IgD-negative memory B cell (primary cell): Measurements from ENCODE around the gene OSBPL5. TPM values are rescaled to one million over a fixed set of nuclear protein-coding genes. Genes with fewer than 3 reads are reported as not detected.
"Not testable (repeated sequence)": the region's sequence is repeated elsewhere in the genome, so short reads cannot be mapped to it uniquely, and the experiment has no call there.

Experiments used
- H3K27ac Mint-ChIP-seq, 3 donors: one replicate each; pipeline ENCODE4 v1.8.0; 2020 to 2022; ENCODE audit warnings: mild to moderate bottlenecking in 3 of 3, mixed read lengths in 3 of 3, moderate library complexity in 1 of 3
- H3K27me3 Mint-ChIP-seq: one replicate; pipeline ENCODE4 v1.8.0; 2021; ENCODE audit warnings: mixed read lengths
- H3K36me3 Mint-ChIP-seq: one replicate; pipeline ENCODE4 v1.8.0; 2020; ENCODE audit warnings: mild to moderate bottlenecking, mixed read lengths
- H3K4me1 Mint-ChIP-seq, 3 donors: one replicate each; pipeline ENCODE4 v1.8.0; 2020 to 2022; ENCODE audit warnings: mixed read lengths in 3 of 3, mild to moderate bottlenecking in 1 of 3
- H3K4me3 Mint-ChIP-seq, 4 donors: one replicate each; pipeline ENCODE4 v1.8.0; 2020 to 2022; ENCODE audit warnings: mild to moderate bottlenecking in 4 of 4, mixed read lengths in 4 of 4, moderate library complexity in 3 of 4
- H3K9me3 Mint-ChIP-seq, 3 donors: one replicate each; pipeline ENCODE4 v1.8.0; 2020 to 2021; ENCODE audit warnings: mixed read lengths in 3 of 3, mild to moderate bottlenecking in 1 of 3
- polyA plus RNA-seq: library from polyadenylated mRNA; unstranded; fragments of 300-500 nt; fragmentation: Illumina TruSeq; gene quantifications from one replicate; pipeline ENCODE4 v1.2.3, GENCODE V29; 2021

OSBPL5 gene
- polyA plus RNA-seq, 1 donor from 2014 or later, result 0.25 TPM

DNA sequence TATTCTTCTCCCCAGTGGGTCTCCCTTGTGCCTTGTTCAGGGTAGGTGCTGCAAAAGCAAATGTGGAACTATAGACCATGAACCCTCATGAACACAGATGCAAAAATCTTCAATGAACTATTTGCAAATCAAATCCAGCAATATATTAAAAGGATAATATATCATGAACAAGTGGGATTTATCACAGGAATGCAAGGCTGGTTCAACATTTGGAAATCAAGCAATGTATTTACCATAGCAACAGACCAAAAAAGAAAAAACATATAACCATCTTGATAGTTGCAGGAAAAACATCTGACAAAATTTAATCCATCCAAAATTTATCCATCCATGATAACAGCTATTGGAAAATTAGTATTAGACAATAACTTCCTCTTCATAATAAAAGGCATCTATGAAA is 11.4 kb upstream of the OSBPL5 start:
- Mint-ChIP-seq H3K27me3 (peaks cover 6% of the 10 kb centered on the region), H3K4me3 (no peak overlapping the region), H3K27ac (no peak overlapping the region), H3K4me1 (no peaks in the 10 kb centered on the region), H3K36me3 (no peaks in the 10 kb centered on the region), H3K9me3 (peaks cover 6 to 28% (median 7%) of the 10 kb centered on the region in 3 donors)

DNA sequence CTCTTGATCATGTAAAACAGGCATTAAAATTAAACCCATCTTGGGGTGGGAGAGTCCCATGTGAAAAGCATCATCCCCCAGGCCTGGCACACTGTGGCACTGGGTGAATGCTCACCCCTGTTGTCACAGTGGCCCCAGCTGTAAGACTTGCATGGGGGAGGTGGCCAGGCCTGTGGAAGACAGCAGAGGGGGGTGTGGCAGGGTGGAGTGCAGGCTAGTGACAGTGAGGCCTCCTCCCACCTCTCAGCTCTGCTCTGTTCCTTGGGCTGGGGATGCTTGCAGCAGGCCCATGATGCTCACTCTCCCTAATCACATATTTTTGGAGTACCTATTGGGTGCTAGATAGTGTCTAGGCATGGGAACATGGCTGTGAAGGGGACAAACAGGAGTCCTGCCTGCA is 10.1 kb upstream of the OSBPL5 start:
- Mint-ChIP-seq H3K27ac (no peak overlapping the region), H3K4me3 (no peak overlapping the region), H3K36me3 (no peaks in the 10 kb centered on the region), H3K9me3 (peaks cover 6 to 28% (median 7%) of the 10 kb centered on the region in 3 donors), H3K27me3 (peaks cover 6% of the 10 kb centered on the region), H3K4me1 (no peaks in the 10 kb centered on the region)

DNA sequence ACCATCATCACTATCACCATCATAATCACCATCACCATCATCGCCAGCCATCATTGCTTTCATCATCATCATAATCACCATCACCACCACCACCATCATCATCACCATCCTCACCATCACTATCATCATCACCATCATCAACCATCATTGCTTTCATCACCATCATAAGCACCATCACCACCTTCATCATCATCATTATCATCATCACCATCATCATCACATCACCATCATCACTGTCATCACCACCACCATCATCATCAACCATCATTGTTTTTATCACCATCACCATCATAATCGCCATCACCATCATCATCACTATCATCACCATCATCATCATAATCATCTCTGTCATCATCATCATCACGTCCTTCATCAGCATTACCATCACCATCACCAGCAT is 9.3 kb upstream of the OSBPL5 start:
- peaks cover 8% of the 10 kb centered on the region for H3K27me3 Mint-ChIP-seq
- H3K4me3 Mint-ChIP-seq, result no peak overlapping the region
- H3K4me1 Mint-ChIP-seq, result peaks cover 0 to 2% (median 1%) of the 10 kb centered on the region in 3 donors
- no peaks in the 10 kb centered on the region for H3K36me3 Mint-ChIP-seq
- H3K9me3 Mint-ChIP-seq, result peaks cover 6 to 24% (median 7%) of the 10 kb centered on the region in 3 donors
- H3K27ac Mint-ChIP-seq, result no peak overlapping the region

- H3K27ac Mint-ChIP-seq, result no peak overlapping the region
- no peaks in the 10 kb centered on the region for H3K36me3 Mint-ChIP-seq
- no peak overlapping the region for H3K4me3 Mint-ChIP-seq
- H3K27me3 Mint-ChIP-seq, result peaks cover 14% of the 10 kb centered on the region
- peaks cover 6 to 24% (median 7%) of the 10 kb centered on the region in 3 donors for H3K9me3 Mint-ChIP-seq
- H3K4me1 Mint-ChIP-seq, result peaks cover 0 to 2% (median 1%) of the 10 kb centered on the region in 3 donors
These were observed 8.7 kb upstream of the OSBPL5 start for GRCh38 chr11:3173795-3174194.

DNA sequence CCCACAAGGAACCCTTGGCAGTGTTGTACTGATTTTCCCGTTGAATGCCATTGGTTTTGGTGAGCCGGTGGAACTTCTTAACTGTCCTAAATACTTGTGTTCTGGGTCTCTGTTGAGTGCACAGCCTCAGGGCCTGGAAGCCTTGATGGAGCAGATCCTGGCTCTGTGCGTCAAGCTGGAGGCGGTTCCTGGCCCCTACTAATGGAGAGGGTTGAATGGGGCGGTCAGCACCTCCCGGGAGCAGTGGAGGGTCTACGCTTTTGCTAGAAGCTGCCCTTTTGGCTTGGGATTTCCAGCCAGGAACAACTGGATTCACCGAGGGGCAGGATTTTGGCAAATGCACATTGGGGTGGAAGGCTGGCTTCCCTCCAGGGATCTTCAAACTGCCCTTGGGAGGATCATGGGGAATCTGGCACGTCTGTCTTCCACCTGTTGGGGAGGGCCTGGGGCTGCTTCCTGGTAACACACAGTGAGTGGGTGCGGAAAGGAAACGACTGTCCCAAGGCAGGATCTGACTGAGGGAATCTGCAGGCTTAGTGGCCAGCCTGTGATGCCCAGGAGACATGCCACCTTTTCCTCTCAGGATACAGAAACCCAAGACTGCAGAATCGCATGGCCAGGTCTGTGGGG is 6.9 kb upstream of the OSBPL5 start:
- Mint-ChIP-seq H3K36me3 (no peaks in the 10 kb centered on the region), H3K4me3 (no peak overlapping the region), H3K27ac (no peak overlapping the region)

GRCh38 chr11:3170756-3171650 is 5.9 kb upstream of the OSBPL5 start:
- peak overlapping the region in 1 of 3 donors; percentile 53 for H3K27ac Mint-ChIP-seq
- peak overlapping the region in 1 of 4 donors; percentile 49 for H3K4me3 Mint-ChIP-seq
- H3K27me3 Mint-ChIP-seq, result peaks cover 30% of the 10 kb centered on the region
- peaks cover 2 to 8% (median 3%) of the 10 kb centered on the region in 3 donors for H3K9me3 Mint-ChIP-seq
- H3K4me1 Mint-ChIP-seq, result peaks cover 0 to 4% (median 1%) of the 10 kb centered on the region in 3 donors
- H3K36me3 Mint-ChIP-seq, result no peaks in the 10 kb centered on the region

More for the DNA sequence above, 6.9 kb upstream of the OSBPL5 start:
- peaks cover 4 to 18% (median 7%) of the 10 kb centered on the region in 3 donors for H3K9me3 Mint-ChIP-seq
- H3K27me3 Mint-ChIP-seq, result peaks cover 20% of the 10 kb centered on the region
- H3K4me1 Mint-ChIP-seq, result peaks cover 0 to 2% (median 1%) of the 10 kb centered on the region in 3 donors

- Mint-ChIP-seq H3K4me1 (peaks cover 0 to 7% (median 4%) of the 10 kb centered on the region in 3 donors), H3K27ac (peak overlapping the region in 2 of 3 donors; percentile 53 to 72), H3K4me3 (no peak overlapping the region), H3K9me3 (no peaks in the 10 kb centered on the region), H3K36me3 (no peaks in the 10 kb centered on the region), H3K27me3 (peaks cover 36% of the 10 kb centered on the region)
These were observed 5.1 kb upstream of the OSBPL5 start for GRCh38 chr11:3170044-3170755.

DNA sequence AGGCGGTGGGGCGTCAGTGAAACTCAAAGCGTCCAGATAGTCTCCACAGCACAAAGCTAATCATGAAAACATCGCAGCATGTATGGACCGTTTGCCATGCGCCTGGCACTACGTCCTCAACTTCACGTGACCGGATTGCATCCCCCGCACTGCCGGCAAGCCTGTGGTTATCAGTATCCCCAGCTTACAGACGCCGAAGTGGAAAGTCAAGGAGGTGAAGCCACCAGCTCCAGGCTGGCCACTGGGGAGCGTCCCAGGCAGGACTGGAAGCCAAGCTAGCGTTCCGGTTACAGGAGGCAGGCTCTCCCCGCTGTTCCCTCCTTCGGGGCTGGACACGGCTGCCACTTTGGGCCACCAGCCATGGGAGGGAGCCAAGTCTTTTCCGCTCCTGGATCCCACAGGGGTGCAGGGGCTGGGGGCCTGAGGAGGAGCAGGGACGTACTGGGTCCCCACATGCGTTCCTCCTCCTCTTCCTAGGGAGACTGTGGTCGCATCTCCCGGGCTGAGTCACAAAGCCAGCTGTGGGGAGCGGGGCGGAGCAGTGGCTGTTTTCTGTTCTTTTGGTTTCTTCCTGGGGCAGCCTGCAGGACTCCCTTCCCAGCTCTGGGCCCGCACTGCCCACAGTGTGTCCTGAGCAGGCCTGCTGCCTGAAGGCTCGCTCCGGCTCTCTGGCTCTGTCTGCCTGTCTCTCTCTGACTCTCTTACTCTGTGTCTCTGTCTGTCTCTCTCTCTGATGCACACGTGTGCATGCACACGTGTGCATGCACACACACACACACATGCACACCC is 4.3 kb upstream of the OSBPL5 start:
- peaks cover 37% of the 10 kb centered on the region for H3K27me3 Mint-ChIP-seq
- no peak overlapping the region for H3K4me3 Mint-ChIP-seq
- peaks cover 0 to 7% (median 4%) of the 10 kb centered on the region in 3 donors for H3K4me1 Mint-ChIP-seq
- H3K36me3 Mint-ChIP-seq, result no peaks in the 10 kb centered on the region
- peak overlapping the region in 1 of 3 donors; percentile 72 for H3K27ac Mint-ChIP-seq
- no peaks in the 10 kb centered on the region for H3K9me3 Mint-ChIP-seq

DNA sequence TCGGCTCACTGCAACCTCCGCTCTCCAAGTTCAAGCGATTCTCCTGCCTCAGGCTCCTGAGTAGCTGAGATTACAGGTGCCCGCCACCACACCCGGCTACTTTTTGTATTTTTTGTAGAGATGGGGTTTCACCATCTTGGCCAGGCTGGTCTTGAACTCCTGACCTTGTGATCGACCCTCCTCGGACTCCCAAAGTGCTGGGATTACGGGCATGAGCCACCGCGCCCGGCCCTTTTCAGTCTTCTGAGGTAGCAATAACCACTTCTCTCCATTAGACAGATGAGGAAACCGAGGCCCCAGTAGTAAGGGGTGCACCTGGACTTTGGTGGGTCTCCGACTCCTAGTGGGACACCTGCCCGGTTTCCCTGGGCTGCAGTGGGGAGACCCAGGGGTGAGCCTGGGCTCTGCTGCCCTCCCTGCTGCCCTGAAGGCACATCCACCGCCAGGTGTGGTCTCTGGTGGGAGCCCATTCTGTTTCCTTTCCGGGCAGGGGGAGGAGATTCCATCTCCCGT is 3.7 kb upstream of the OSBPL5 start:
- H3K4me1 Mint-ChIP-seq, H3K9me3 Mint-ChIP-seq, H3K36me3 Mint-ChIP-seq, H3K27ac Mint-ChIP-seq: not testable (repeated sequence)
- peak overlapping the region in 1 of 4 donors; percentile 12 for H3K4me3 Mint-ChIP-seq
- peaks cover 40% of the 10 kb centered on the region for H3K27me3 Mint-ChIP-seq

DNA sequence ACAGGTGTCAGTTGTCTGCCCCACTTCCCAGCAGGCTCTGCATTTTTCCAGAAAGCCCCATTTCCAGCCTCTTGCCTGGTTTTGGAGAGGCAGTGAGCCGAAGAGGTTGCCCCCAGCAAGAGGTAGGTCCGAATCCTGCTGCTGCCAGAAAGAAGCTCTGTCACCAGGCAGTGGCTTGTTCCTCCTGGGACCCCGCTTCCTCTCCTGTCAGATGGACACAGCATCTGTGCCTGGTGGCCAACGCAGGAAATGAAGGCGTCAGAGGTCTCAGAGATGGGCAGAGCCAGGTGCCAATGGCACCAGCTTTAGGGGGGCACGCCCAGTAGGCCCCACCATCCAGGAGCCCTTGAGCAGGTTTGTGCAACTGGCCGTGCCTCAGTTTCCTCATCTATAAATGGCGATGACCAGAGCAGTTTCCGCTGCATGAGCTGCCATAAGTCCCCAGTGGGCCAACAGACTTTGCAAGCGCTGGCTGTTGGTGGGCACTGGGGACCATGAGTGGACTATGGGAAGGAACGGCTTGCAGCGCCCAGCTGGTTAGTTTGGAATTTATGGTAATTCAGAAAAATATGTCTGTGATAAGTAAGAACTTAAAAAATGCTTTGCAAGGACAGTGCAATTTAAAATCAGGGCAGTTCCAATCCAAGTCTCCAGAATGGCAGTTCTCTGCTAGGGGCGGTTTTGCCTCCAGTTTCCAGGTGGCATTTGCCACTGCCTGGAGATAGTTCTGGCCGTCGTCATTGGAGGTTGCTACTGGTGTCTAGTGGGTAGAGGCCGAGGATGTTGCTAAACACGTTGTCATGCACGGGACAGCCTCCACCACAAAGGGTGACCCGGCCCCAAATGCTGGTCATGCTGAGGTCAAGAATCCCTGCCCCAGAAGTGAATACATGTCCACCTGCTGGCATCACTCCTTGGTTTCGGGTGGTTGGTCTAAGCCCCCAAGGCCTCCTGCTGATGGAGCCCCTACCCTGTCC is 2.3 kb upstream of the OSBPL5 start:
- H3K36me3 Mint-ChIP-seq, result no peaks in the 10 kb centered on the region
- H3K27me3 Mint-ChIP-seq, result peaks cover 53% of the 10 kb centered on the region
- no peaks in the 10 kb centered on the region for H3K9me3 Mint-ChIP-seq
- H3K4me1 Mint-ChIP-seq, result peaks cover 0 to 7% (median 4%) of the 10 kb centered on the region in 3 donors
- no peak overlapping the region for H3K27ac Mint-ChIP-seq
- peak overlapping the region in 1 of 4 donors; percentile 17 for H3K4me3 Mint-ChIP-seq

DNA sequence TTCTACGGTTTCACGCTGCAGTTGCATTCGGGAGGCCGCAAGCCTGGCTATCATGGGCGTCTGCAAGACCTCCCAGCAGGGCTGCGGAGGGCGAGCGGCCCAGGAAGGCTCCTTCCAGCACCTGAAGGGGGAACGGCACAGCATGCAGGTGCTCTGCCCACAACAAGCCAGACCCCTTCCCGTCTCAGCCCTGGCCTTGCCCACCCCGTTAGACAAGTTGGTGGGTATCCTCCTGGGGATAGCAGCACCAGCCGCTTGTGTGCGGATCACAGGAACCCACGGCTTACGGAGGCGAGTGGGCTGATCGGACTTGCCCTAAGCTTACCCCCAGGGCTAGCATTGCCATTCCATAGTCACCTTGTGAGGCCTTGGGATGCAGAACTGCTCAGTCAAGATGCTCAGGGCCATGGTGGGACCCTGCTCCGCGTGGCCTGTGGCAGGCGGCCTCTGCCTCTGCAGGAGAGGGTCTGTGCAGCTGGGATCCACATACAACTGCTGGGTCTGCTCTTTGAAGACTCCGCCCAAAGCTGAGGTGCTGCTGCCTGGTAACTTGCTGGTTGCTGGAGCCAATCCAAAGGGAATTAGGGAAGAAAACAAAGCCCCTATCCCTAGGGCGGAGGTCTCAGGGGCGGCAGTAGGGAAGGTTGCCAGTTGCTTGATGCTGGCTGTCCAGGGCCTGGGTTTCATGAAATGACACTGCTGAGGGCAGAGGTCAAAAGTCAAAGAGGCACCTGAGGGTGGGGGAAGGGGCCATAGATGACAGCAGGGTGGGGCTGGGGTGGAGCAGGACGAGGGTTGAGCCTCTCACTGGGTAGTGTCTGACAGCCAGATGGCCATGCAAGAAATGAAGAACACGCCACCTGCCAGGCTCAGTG is 1.4 kb upstream of the OSBPL5 start:
- Mint-ChIP-seq H3K27ac (no peak overlapping the region), H3K4me1 (peaks cover 0 to 7% (median 4%) of the 10 kb centered on the region in 3 donors), H3K36me3 (no peaks in the 10 kb centered on the region), H3K4me3 (peak overlapping the region in 1 of 4 donors; percentile 29), H3K9me3 (no peaks in the 10 kb centered on the region), H3K27me3 (peaks cover 53% of the 10 kb centered on the region)

DNA sequence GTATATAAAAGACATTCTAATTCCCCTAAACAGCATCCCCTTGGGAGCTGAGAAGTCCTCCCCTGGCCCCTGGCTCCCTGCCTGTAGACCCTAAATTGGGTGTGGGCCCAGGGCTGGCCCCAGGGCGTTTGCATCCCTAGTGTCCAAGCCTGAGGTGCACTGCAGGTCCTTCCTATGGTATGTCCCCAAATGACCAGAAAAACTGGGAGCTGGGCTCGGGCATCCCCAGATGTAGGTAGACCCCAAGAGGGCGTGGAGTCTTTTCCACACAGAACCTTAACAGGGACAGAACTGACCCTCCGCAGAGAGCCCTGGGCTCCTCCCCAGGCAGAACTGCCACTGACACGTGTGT is 782 bp upstream of the OSBPL5 start:
- H3K27ac Mint-ChIP-seq, result no peak overlapping the region
- H3K27me3 Mint-ChIP-seq, result peaks cover 58% of the 10 kb centered on the region
- peaks cover 0 to 2% (median 0%) of the 10 kb centered on the region in 3 donors for H3K9me3 Mint-ChIP-seq
- peaks cover 0 to 7% (median 4%) of the 10 kb centered on the region in 3 donors for H3K4me1 Mint-ChIP-seq
- peak overlapping the region in 3 of 4 donors; percentile 1 to 50 (median 29) for H3K4me3 Mint-ChIP-seq
- no peaks in the 10 kb centered on the region for H3K36me3 Mint-ChIP-seq
